ENCODE data around the gene IL37. TPM values are rescaled to one million over a fixed set of nuclear protein-coding genes. Genes with fewer than 3 reads are reported as not detected.

Gene IL37
- total RNA-seq, 1 experiment from 2014 or later = 1.0 TPM

DNA sequence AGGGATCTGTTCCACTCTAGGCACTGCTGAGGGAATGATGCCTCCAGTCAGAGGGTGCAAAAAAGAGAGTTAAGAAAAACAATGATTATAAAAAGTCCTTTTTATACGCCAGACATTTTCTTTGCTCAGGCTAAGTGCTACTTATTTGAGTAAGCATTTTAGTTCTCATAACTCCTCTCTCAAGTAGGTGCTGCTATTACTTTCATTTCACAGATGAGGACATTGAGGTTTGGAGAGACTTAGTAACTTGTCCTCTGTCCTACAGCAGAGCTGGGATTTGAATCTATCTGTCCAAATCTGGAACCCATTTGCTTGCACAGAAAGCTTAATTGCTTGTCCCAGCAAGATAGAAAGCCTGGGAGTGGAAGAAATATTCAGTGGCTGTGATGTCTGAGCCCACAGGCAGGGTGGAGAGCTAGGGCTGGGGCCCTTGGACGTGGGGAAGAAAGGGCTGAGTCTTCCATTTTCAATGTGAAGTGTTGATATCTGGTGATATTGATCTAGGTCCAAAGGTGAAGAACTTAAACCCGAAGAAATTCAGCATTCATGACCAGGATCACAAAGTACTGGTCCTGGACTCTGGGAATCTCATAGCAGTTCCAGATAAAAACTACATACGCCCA is 5.8 kb downstream of the IL37 start:
- no peak for DNase-seq
- no peaks in the 10 kb centered on the region for H3K27me3 ChIP-seq (ENCODE audit: insufficient read depth, low read depth)
- no peaks in the 10 kb centered on the region for H3K79me2 ChIP-seq (ENCODE audit: low read depth)
- no peaks in the 10 kb centered on the region for H3K36me3 ChIP-seq (ENCODE audit: low read depth)
- H3K9me3 ChIP-seq (ENCODE audit: insufficient read depth, low read depth) = no peaks in the 10 kb centered on the region
- no peaks in the 10 kb centered on the region for H4K20me1 ChIP-seq (ENCODE audit: insufficient read depth)
- POLR2A ChIA-PET (ENCODE audit: unreplicated experiment) = no interaction called here
- TF ChIP-seq, protein P1, sequence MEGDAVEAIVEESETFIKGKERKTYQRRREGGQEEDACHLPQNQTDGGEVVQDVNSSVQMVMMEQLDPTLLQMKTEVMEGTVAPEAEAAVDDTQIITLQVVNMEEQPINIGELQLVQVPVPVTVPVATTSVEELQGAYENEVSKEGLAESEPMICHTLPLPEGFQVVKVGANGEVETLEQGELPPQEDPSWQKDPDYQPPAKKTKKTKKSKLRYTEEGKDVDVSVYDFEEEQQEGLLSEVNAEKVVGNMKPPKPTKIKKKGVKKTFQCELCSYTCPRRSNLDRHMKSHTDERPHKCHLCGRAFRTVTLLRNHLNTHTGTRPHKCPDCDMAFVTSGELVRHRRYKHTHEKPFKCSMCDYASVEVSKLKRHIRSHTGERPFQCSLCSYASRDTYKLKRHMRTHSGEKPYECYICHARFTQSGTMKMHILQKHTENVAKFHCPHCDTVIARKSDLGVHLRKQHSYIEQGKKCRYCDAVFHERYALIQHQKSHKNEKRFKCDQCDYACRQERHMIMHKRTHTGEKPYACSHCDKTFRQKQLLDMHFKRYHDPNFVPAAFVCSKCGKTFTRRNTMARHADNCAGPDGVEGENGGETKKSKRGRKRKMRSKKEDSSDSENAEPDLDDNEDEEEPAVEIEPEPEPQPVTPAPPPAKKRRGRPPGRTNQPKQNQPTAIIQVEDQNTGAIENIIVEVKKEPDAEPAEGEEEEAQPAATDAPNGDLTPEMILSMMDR (conservative IDR thresholded peaks at IDR 0.05) = no peak
- no peak for TF ChIP-seq EZH2 (IDR thresholded peaks at IDR 0.05; ENCODE audit: low read depth)
- no peak overlapping the region for H3K4me3 ChIP-seq
- no peaks in the 10 kb centered on the region for H3F3A ChIP-seq (ENCODE audit: insufficient read depth, low read depth)
- H2AFZ ChIP-seq = no peak overlapping the region
- no TSS peak for BruUV-seq (replicated peaks)
- CTCF ChIA-PET = no interaction called here
- intact Hi-C loops (cut with micrococcal nuclease; ENCODE audit: unreplicated experiment) = no loop called here
- H3K4me2 ChIP-seq = no peak overlapping the region
- H3K9me2 ChIP-seq (ENCODE audit: insufficient read depth) = no peaks in the 10 kb centered on the region
- peaks cover 16% of the 10 kb centered on the region for H3K4me1 ChIP-seq (replicated peaks; ENCODE audit: insufficient read depth)
- no peak overlapping the region for H3K27ac ChIP-seq

DNA sequence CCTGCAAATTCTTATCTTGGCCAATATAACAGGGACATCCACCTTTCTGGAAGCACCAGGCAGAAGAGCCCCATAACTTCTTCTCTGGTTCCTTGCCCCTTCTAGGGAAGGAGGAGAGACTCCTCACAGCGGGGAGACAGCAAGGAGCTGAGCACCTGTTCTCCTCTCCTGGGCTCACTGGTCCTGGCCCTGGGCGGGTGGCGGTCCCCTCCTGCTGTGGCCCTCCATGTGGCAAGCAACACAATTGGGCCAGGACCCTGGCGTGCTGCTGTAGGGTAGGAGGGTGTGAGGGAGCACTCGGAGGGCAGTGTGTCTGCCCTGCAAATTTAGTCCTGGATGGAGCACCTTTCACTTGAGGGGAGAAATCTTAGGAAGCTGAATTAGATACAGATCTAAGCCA is 6.9 kb downstream of the IL37 start:
- intact Hi-C loops (cut with micrococcal nuclease; ENCODE audit: unreplicated experiment) = no loop called here
- no peak overlapping the region for H3K27ac ChIP-seq
- POLR2A ChIA-PET (ENCODE audit: unreplicated experiment) = no interaction called here
- TF ChIP-seq, protein P1 (conservative IDR thresholded peaks at IDR 0.05) = no peak
- no peak for TF ChIP-seq EZH2 (IDR thresholded peaks at IDR 0.05; ENCODE audit: low read depth)
- H2AFZ ChIP-seq = no peak overlapping the region
- no peaks in the 10 kb centered on the region for H4K20me1 ChIP-seq (ENCODE audit: insufficient read depth)
- no peaks in the 10 kb centered on the region for H3K9me3 ChIP-seq (ENCODE audit: insufficient read depth, low read depth)
- CTCF ChIA-PET = no interaction called here
- H3K4me1 ChIP-seq (replicated peaks; ENCODE audit: insufficient read depth) = peaks cover 17% of the 10 kb centered on the region
- DNase-seq = no peak
- no peak overlapping the region for H3K4me2 ChIP-seq
- BruUV-seq (replicated peaks) = no TSS peak
- no peaks in the 10 kb centered on the region for H3K79me2 ChIP-seq (ENCODE audit: low read depth)
- no peak overlapping the region for H3K4me3 ChIP-seq
- no peaks in the 10 kb centered on the region for H3K9me2 ChIP-seq (ENCODE audit: insufficient read depth)
- H3K27me3 ChIP-seq (ENCODE audit: insufficient read depth, low read depth) = no peaks in the 10 kb centered on the region
- H3K36me3 ChIP-seq (ENCODE audit: low read depth) = no peaks in the 10 kb centered on the region
- H3F3A ChIP-seq (ENCODE audit: insufficient read depth, low read depth) = no peaks in the 10 kb centered on the region

- no peaks in the 10 kb centered on the region for H3K9me2 ChIP-seq (ENCODE audit: insufficient read depth)
- no peaks in the 10 kb centered on the region for H4K20me1 ChIP-seq (ENCODE audit: insufficient read depth)
- intact Hi-C loops (cut with micrococcal nuclease; ENCODE audit: unreplicated experiment) = no loop called here
- H3K4me2 ChIP-seq = no peak overlapping the region
- peaks cover 17% of the 10 kb centered on the region for H3K4me1 ChIP-seq (replicated peaks; ENCODE audit: insufficient read depth)
- no peaks in the 10 kb centered on the region for H3F3A ChIP-seq (ENCODE audit: insufficient read depth, low read depth)
- DNase-seq = no peak
- no peak overlapping the region for H3K4me3 ChIP-seq
- H2AFZ ChIP-seq = no peak overlapping the region
- no peak overlapping the region for H3K27ac ChIP-seq
- H3K27me3 ChIP-seq (ENCODE audit: insufficient read depth, low read depth) = no peaks in the 10 kb centered on the region
- no TSS peak for BruUV-seq (replicated peaks)
- no peaks in the 10 kb centered on the region for H3K79me2 ChIP-seq (ENCODE audit: low read depth)
- POLR2A ChIA-PET (ENCODE audit: unreplicated experiment) = no interaction called here
- CTCF ChIA-PET = no interaction called here
- no peak for TF ChIP-seq EZH2 (IDR thresholded peaks at IDR 0.05; ENCODE audit: low read depth)
- TF ChIP-seq, protein P1 (conservative IDR thresholded peaks at IDR 0.05) = no peak
- H3K36me3 ChIP-seq (ENCODE audit: low read depth) = no peaks in the 10 kb centered on the region
- no peaks in the 10 kb centered on the region for H3K9me3 ChIP-seq (ENCODE audit: insufficient read depth, low read depth)
Measured at GRCh38 chr2:112918256-112918655, 7.3 kb downstream of the IL37 start.
